ENCODE results near the gene OSGEP. TPM values are rescaled to one million over a fixed set of nuclear protein-coding genes. Genes with fewer than 3 reads are reported as not detected.

The OSGEP gene
- polyA plus RNA-seq, 3 donors, result 46.3 to 56.0 (median 55.0) TPM

DNA sequence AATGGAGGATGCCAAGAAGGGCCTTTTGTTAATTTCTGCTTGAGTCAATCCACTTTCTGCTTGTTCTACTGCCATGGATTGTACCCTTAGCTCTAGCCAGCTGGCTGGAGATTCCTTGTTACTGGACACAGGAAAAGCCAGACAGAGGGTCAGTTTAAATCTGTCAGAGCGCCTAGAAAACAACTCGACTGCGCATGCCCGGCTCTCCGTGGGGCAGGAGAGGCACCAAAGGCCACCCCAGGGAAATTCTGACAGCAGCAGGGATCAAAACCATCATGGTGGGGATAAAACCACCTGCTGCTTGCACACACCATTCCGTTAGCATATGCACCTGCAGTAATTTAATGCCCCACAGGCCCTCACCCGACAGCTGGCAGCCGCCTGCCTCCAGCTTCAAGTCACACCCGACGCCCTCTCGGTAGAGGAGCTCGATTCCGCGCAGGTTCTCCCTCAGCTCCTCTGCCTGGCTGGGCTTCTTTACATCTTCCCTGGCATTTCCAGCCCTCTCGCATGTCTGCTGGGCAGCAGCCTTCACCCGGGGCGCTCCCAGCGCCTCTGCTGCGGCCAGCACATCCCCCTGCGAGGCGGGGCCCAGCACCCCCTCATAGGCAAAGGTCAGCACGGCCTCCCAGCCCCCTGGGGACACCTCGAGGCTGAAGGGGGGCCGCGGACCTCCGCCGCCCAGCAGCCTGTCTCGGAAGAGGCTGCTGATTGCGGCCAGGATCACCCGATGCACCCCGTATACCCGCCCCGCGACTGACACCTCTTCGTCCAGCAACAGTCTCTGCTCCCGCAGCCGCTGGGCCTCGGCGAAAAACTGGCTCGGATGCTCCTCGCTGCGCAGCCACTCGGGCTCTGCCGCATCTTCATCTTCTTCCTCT lies 19.7 kb downstream of the OSGEP start:
- no peak for DNase-seq (ENCODE audit: low read depth in 3 of 3, low spot score in 2 of 3)

DNA sequence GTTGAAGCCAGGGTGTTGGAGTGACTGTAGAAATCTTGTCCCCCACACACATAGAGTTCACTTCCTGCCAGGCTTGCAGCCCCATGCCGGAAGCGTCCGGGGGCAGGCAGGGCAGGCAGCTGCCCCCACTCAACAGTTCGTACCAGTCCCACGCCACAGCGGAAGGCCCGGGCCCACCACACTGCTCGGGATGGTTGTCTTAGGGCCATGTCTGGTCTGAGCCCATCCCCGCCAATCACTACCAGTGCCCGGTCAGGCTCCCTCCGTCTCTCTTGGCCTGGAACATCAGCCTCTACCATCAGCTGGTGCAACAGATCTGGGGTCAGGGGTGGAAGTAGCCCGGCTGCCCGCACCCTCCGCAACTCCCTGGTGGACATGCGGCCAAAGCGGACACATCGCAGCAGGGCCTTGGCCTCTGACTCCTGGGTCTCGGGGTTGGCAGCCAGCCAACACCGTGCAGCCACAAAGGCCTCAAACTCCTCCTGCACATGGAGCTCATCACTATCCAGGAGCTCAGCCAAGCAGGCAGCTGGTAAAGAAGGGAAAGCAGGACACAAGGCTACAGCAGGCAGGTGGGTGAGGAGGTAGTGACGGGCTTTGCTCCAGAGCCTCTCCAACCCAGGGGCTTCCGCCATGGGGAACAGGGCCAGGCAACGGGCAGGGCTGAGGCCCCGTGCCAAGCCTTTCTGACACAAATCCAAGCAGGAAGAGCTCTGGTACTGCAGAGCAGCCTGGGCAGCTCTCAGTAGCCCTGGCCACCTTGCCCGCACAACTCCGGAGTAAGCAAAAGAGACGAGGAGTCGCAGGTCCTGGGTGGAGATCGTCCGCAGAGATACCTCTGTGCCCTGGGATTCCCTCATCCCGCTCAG lies 24.6 kb downstream of the OSGEP start:
- no peak for DNase-seq (ENCODE audit: low read depth in 3 of 3, low spot score in 2 of 3)

DNA sequence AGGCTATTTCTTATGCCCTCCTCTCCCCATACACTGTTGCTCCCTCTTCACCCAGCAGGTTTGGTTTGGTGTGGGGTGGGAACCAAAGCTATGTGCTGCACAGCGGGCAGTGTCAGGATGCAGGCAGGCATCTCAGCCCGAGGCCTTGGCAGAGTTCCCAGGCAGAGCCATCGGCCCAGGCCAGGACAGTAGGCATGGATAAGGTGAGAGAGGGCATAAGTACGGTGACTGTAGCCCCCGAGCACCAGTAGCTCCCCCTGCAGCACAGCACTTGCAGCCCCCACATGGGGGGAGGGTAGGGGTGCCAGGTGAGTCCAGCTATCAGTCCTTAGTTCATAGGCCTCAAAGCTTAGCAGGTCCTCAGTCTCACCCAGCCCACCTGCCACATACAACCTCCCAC lies 25.8 kb downstream of the OSGEP start:
- no peak for DNase-seq (ENCODE audit: low read depth in 3 of 3, low spot score in 2 of 3)

DNA sequence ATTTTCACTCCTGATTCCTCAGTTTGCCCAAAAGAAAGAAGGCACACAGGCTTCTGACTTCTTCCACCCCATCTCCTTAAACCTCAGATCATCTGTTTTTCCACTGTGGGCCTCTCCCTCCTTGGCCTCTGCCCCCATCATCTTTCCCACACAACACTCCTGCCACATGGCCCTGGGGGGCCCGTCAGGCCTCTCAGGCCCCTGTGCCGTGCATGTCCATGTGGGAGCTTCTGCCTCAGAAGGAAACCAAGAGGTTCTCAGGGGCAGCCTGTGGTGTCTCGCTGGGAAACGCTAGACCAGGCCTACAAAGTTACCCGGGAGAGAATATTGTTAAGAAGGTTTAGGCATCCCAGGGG lies 26.6 kb downstream of the OSGEP start:
- DNase-seq (ENCODE audit: low read depth in 3 of 3, low spot score in 2 of 3), result no peak

DNA sequence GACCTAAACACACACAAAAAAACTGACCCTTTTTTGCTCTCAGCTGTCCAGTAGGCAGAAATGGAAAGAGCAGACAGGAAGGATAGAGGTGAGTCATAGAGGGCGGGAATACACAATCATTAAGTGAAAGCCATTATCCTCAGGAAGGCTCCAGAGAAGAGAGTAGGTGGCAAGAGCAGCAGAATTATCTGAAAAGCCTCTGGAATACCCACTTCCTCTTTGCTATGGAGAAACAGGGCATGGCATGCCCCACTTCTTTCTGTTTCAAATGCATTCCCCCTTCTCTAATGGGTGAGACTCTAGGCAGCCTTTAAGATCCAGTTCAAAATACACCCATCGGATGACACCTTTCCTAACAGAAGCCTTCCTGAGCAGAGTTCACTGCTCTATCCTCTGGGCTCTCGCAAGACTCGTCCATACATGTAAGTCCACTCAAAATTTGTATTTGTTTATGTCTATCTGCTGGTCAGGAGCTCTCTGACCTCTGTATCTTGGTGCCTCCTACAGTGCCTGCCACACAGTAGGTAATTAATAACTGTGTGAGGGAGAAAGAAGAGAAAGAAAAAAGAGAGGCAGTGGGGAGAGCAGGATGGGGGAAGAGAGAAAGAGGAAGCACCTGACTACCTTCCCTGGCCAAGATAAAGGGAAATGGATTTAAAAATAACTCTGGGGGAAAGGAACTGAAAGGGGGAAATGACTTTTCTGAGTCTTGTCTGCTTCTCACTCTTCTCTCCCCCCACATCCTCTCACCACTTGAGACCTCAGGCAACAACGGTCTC lies 27.2 kb downstream of the OSGEP start:
- no peak for DNase-seq (ENCODE audit: low read depth in 3 of 3, low spot score in 2 of 3)

DNA sequence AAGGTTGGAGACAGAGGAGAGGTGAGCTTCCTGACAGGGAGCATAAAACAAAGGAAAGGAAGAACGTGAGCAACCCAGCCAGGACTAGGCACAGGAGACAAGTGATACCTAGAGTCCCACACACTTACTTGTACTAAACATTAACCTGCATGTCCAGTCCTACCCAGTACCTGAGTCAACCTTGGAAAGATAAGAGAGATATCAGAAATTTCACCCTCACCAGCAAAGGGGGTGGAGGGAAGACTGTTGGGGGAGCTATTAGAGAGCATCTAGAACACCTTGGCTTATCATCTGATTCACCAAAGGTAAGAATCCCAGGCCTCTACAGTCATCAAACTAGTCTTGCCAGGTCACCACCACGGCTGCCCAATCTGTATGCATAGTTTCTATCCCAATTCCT lies 29.8 kb downstream of the OSGEP start:
- DNase-seq (ENCODE audit: low read depth in 3 of 3, low spot score in 2 of 3), result no peak

DNA sequence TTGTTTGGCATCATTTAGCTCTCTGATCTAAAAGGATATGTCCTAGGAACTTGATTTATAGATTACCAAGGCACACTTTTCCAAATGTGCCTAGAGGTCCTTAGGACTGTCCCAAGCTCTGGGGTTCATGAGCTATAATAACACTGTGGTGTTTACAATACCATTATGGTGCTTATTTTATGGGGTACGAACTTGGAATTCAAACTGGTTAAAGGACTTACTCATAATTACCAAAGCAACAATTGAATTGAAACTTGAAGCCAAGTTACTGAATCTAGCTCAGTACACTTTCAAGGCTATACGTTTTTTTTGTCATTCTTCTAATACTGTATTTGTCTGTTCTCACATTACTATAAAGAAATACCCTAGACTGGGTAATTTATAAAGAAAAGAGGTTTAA lies 31.7 kb downstream of the OSGEP start:
- no peak for DNase-seq (ENCODE audit: low read depth in 3 of 3, low spot score in 2 of 3)

DNA sequence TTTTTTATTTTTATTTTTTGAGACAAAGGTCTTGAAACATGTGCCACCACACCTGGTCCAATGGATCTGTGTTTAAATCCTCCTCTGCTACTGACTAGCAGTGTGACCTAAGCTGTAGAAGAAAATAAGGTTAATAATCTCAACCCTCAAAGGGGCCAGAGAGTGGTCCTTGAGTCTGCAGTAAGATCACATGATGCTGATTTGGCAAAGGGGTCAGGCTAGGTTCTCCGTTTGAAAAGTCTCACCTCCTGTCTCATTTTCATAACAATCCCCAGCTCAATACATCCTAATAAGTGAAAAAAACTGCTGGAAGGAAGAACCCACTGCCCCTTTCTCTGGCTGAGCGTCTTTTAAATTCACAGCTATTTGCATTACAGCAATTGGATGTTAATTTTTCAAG lies 33.3 kb downstream of the OSGEP start:
- no peak for DNase-seq (ENCODE audit: low read depth in 3 of 3, low spot score in 2 of 3)

DNA sequence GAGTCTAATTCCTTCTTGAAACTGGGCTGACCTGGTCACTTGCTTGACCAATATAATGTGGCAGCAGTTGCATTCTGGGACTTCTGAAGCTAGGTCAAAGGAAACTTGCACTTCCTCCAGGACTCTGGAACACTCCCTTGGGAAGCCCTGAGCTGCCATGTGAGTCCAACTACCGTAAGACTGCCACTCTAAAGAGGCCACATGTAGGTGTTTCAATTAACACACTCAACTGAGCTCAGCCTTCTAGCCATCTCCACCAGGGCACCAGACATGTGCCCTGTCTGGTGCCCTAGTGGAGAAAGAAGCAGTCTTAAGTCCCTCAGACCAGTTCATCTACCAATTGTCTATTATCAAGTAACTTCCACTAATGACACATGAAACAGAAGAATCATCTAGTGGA lies 35.2 kb downstream of the OSGEP start:
- no peak for DNase-seq (ENCODE audit: low read depth in 3 of 3, low spot score in 2 of 3)

DNA sequence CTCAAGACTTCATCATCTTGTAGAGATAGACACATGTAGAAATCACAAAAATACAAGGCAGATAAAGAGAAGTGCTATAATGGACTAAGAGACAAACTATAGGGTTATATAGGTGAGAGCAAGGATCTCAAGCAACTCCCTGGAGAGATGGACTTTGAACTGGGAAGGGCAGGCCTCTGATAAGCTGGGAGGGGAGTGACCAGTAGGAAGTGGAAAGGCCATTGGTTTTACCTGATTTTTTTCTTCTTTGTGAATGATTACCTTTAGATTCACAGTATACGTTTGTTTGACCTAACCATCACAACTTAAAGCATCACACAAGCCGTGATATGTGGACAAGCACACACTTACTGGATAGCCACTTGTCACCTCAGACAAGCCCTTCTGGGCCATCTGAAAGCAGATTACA lies 36.1 kb downstream of the OSGEP start:
- DNase-seq (ENCODE audit: low read depth in 3 of 3, low spot score in 2 of 3), result no peak

DNA sequence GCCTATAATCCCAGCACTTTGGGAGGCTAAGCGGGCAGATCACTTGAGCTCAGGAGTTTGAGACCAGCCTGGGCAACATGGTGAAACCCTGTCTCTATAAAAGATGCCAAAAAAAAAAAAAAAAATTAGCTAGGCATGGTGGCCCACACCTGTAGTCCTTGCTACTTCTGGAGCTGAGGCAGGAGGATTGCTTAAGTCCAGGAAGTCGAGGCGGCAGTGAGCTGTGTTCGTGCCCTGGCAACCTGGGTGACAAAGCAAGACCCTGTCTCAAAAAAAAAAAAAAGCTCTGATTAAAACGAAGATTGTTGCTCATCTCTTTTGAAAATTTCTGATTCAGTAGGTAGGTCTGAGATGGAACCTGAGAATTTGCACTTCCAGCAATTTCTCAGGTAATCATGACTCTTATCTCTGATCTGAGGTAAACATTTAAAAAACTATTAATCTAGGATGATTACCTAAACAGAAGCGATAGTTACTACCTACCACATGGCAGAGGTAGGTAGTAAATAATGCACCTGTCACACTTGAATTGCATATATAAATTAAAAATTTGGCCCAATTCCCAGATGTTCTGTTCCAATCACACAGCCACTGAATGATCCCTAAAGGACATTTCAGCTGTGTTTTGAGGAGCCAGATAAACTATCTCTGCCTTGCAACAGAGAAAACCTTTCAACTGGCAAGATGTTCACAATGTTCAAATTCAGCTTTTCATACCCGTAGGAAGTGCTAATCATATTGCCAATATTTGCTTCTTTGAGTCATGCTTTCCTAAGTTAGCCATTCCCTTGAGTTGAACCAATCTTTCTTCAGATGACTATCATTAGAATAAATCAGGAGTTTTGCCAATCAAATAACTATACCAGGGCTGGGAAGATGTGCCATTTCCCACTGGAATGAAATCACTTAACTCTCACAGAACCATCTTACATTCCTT lies 37.1 kb downstream of the OSGEP start:
- no peak for DNase-seq (ENCODE audit: low read depth in 3 of 3, low spot score in 2 of 3)

DNA sequence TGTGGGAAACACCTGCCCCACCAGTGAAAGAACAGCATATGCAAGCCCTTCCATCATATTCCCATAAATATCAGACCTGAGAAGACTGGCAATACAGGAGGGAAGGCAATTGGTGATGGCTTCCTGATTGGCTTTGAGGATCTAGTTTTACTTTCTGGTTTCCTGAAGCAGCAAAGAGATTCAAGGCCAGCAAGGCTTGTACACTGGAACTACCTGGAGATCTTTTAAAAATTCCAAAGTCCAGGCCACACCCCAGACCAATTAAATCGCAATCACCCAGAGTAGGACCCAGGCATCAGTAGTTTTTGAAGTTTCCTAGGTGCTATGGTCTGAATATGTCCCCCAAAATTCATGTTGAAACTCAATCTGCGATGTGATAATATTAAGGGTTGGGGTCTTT lies 38.4 kb downstream of the OSGEP start:
- DNase-seq (ENCODE audit: low read depth in 3 of 3, low spot score in 2 of 3), result no peak

DNA sequence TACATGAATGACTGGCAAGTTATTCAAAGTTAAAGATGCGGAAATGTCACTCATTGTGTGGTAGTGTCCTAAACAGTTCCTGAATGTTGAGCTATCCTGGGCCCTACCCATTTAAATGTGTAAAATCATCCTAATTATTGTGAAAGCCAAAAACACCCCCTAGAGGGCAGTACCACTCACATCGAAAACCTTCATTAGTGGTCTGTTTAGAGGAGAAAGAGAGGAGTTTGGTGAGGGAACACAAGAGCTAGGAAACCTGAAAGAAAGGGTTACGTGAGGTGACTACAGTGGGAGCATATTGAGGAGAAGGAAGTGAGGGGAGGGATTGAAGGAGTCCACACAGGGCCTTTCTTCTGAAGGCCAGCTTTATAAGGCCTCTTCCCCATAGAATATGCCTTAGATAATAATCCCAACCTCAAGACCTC lies 38.8 kb downstream of the OSGEP start:
- no peak for DNase-seq (ENCODE audit: low read depth in 3 of 3, low spot score in 2 of 3)

DNA sequence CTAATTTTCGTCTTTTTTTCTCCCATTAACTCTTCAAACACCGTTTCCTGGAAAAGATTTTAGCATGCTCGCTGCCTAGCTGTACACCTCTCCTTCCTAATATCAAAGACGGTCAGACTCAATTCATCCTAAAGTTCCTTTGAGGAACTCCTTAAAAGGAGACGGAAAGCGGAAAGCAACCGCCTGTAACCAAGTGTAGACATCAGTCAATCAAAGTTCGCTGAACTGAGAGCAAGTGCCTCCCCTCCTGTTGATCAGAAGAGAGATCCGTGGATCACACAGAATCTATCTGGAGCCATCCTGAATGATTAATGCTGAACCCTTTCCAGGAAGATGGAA lies 40.9 kb downstream of the OSGEP start:
- no peak for DNase-seq (ENCODE audit: low read depth in 3 of 3, low spot score in 2 of 3)

DNA sequence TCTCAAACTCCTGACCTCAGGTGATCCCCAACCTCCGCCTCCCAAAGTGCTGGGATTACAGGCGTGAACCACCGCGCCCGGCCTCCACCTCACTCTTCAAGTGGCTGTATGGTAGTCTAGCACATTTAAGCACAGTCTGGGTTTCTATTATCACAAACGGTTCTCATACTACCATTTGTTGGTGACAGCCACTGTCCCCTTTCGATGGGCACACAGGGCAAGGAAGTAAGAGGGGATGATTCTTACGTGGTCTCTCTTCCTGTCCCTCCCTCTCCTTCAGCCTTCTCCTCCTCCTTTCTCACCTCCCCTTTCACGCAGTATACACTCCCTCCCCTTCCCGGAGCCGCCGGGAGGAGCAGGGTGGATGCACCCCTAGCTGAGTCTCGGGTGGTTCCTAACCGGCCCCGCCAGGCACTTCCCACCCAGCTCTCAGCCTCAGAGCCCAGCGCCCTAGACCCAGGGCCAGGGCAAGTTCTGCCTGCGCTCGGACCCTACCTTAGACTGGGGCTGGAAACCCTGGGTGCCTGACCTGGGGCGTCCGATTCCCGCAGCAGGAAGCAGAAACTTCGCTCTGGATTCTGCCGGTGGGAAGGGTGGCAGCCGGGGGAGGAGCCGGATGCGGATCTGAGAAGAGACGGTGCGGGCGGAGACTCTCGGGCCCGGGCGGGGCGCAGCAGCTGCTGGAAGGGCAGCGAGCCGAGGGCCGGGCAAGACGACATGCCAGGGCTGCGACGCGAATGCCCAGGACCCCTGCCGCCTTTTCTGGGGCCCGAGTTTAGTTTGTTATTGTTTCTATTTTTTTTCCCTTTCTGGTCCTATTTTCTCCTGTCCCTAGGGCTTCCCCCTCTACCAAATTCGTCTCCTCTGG lies 41.5 kb downstream of the OSGEP start, which contains the start of gene TEP1:
Gene TEP1, minus strand, starts transcription at position 626 of the 868 bp plus-strand sequence. CDS start 5,062 bp downstream, outside the sequence.
- peak in 2 of 3 donors; percentile 66 to 76 for DNase-seq (ENCODE audit: low read depth in 3 of 3, low spot score in 2 of 3)

DNA sequence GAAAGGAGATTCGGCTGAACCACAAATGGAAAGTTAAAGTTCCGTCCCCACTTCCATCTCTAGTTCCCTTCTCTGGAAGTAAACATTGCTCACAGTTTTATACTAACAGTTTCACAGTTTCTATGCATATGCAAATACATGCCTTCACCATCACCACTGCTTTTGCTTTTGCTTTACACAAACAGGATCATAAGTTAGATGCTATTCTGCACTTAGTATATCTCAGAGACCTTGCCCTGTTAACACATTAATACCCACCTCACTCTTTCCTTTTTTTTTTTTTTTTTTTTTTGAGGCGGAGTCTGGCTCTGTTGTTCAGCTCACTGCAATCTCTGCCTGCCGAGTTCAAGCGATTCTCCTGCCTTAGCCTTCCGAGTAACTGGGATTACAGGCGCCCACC lies 42.2 kb downstream of the OSGEP start:
- DNase-seq (ENCODE audit: low read depth in 3 of 3, low spot score in 2 of 3), result no peak

DNA sequence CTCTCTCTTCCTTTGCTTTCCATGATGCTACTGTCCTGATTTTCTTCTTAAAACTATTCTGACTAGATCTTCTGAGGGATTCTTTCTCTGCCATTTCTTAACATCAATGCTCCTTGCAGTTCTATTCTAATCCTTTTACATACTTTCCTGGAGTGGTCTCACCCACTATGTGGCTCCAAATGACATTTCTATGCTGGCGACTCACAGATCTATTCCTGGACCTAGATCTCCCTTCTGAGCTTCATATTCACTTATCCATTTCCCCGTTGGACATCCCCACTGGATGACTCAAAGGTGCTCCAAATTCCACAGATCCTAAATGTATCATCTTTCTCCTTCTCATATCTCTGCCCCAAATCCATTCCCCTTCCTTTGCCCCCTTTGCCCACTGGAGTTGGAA lies 45.4 kb downstream of the OSGEP start:
- no peak for DNase-seq (ENCODE audit: low read depth in 3 of 3, low spot score in 2 of 3)

DNA sequence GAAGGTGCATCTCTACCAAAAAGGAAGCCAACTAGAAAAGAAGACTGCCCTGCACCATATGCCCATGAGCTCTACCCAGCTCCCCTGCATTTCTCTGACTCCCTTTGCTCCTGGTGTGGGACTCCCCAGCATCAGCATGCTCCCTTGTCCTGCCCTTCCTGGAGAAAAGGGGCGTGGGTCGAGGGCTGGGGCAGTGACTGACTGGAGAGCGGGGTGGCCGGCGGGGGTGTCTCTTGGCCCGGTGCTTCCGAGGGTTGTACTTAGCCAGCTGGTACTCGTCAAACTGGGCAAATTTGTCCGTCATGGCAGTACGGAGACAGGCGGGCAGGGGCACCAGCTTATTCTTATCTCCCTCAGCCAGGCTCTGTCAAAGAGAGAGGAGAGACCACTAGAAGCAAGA lies 51.1 kb downstream of the OSGEP start:
- no peak for DNase-seq (ENCODE audit: low read depth in 3 of 3, low spot score in 2 of 3)

DNA sequence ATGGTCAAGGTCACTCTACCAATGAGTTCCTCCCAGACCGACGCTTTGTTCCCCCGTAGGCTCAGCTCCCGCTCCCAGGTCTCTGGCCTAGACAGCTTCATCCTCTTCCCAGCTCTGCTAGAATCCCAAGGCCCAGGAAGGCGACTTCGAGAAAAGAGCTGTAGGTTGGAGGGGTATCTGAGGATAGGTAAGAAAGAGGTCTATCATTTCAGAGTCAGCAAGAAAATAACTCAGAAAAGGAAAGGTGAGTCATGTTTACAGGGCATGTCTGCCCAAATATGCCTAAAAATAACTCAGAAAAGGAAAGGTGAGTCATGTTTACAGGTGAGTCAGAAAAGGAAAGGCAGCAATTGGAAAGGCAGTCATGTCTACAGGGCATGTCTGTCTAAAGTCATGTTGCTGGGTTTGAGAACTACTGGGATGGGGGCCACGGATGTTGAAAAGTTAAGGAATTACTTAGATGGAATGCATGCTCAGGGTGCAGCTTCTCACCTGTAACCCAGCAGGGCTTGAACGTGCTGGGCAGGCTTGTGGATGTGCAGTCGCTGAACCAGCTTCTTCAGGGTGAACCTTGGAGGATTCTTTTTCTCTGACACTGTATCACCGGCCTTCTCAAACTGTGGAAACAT lies 53.5 kb downstream of the OSGEP start:
- no peak for DNase-seq (ENCODE audit: low read depth in 3 of 3, low spot score in 2 of 3)
